Activated CD4-positive, alpha-beta memory T cell treated with anti-CD3 and anti-CD28 coated beads, Interleukin-2, amount 10 ng/mL, durations not matched to agents 7 days and 5 days (primary cell): ENCODE data around the gene GUK1. TPM values are rescaled to one million over a fixed set of nuclear protein-coding genes. Genes with fewer than 3 reads are reported as not detected.

ENCODE experiments used
- CTCF ChIA-PET: fragments of 350-600 bp; sonication (Branson Sonifier 250); formaldehyde crosslinking; loops from one replicate; lab custom pipeline; 2021; ENCODE audit warnings: antibody characterized with exemption, inconsistent platforms; lab: Charles Lee
- POLR2A ChIA-PET: fragments of 350-600 bp; sonication (Branson Sonifier 250); formaldehyde crosslinking; loops from one replicate; lab custom pipeline; 2021; ENCODE audit warnings: antibody characterized with exemption; lab: Charles Lee
- DNase-seq: peaks from one replicate; pipeline ENCODE4 v3.0.0-alpha.2; 2020
- H3K27ac Mint-ChIP-seq: one replicate; pipeline ENCODE4 v1.8.0; 2021; ENCODE audit warnings: mild to moderate bottlenecking, mixed read lengths
- H3K27me3 Mint-ChIP-seq: one replicate; pipeline ENCODE4 v1.8.0; 2021; ENCODE audit warnings: mixed read lengths
- H3K36me3 Mint-ChIP-seq: one replicate; pipeline ENCODE4 v1.8.0; 2021; ENCODE audit warnings: low read depth, mixed read lengths
- H3K4me1 Mint-ChIP-seq: one replicate; pipeline ENCODE4 v1.8.0; 2021; ENCODE audit warnings: mixed read lengths
- H3K4me3 Mint-ChIP-seq: one replicate; pipeline ENCODE4 v1.8.0; 2021; ENCODE audit warnings: mild to moderate bottlenecking, mixed read lengths
- H3K9me3 Mint-ChIP-seq: one replicate; pipeline ENCODE4 v1.8.0; 2021; ENCODE audit warnings: mixed read lengths
- total RNA-seq, 2 experiments: library from RNA; stranded (reverse); gene quantifications; one replicate each; pipeline ENCODE4 v1.2.3, GENCODE V29; 2021

Gene GUK1
- total RNA-seq, 2 experiments from 2014 or later, result 280 to 284 TPM

GRCh38 chr1:228098323-228098931 lies 41.7 kb upstream of the GUK1 start:
- H3K36me3 Mint-ChIP-seq, result peaks cover 56% of the 10 kb centered on the region
- CTCF ChIA-PET, result interaction anchor here (0.9 to 1.5 kb wide), 4 partner anchors 14 to 99 kb away, joined by 3 to 7 read pairs (median 4); partner anchors contain the start of gene IBA57
- H3K9me3 Mint-ChIP-seq, result peaks cover 15% of the 10 kb centered on the region
- POLR2A ChIA-PET, result interaction anchor here (0.8 to 3.0 kb wide), 6 partner anchors 9 to 340 kb away, joined by 3 to 28 read pairs (median 4); partner anchors contain the start of genes ARF1 and MRPL55
- peaks cover 27% of the 10 kb centered on the region for H3K4me1 Mint-ChIP-seq
- H3K27ac Mint-ChIP-seq, result no peak overlapping the region
- no peak for DNase-seq
- H3K27me3 Mint-ChIP-seq, result no peaks in the 10 kb centered on the region
- H3K4me3 Mint-ChIP-seq, result no peak overlapping the region

GRCh38 chr1:228099331-228099732 lies 40.7 kb upstream of the GUK1 start:
- Mint-ChIP-seq H3K4me3 (no peak overlapping the region), H3K27me3 (no peaks in the 10 kb centered on the region), H3K36me3 (peaks cover 51% of the 10 kb centered on the region), H3K9me3 (peaks cover 11% of the 10 kb centered on the region), H3K27ac (no peak overlapping the region), H3K4me1 (peaks cover 36% of the 10 kb centered on the region)
- DNase-seq, result peak; percentile 15
- ChIA-PET POLR2A (interaction anchor here (1.2 to 3.0 kb wide), 6 partner anchors 8 to 341 kb away, joined by 4 to 28 read pairs (median 8); partner anchors contain the start of gene ARF1), CTCF (interaction anchor here (0.9 to 1.5 kb wide), 4 partner anchors 15 to 100 kb away, joined by 3 to 7 read pairs (median 4); partner anchors contain the start of gene IBA57)

- POLR2A ChIA-PET, result interaction anchor here (1.2 to 2.0 kb wide), 5 partner anchors 9 to 18 kb away, joined by 3 to 29 read pairs (median 7); partner anchors contain the start of gene ARF1
Measured at GRCh38 chr1:228100822-228101613, 39.1 kb upstream of the GUK1 start.

GRCh38 chr1:228101614-228101993 lies 38.5 kb upstream of the GUK1 start:
- no peak for DNase-seq
- POLR2A ChIA-PET, result interaction anchor here (1.0 to 2.0 kb wide), 5 partner anchors 9 to 19 kb away, joined by 3 to 29 read pairs (median 4); partner anchors contain the start of gene ARF1
- peaks cover 38% of the 10 kb centered on the region for H3K36me3 Mint-ChIP-seq

More at GRCh38 chr1:228100822-228101613, 39.1 kb upstream of the GUK1 start:
- H3K9me3 Mint-ChIP-seq, result no peaks in the 10 kb centered on the region
- H3K27ac Mint-ChIP-seq, result peak overlapping the region; percentile 81
- peak; percentile 17 for DNase-seq
- peaks cover 31% of the 10 kb centered on the region for H3K4me1 Mint-ChIP-seq
- no peaks in the 10 kb centered on the region for H3K27me3 Mint-ChIP-seq
- CTCF ChIA-PET, result no interaction called here
- H3K4me3 Mint-ChIP-seq, result peak overlapping the region; percentile 85
- peaks cover 38% of the 10 kb centered on the region for H3K36me3 Mint-ChIP-seq

GRCh38 chr1:228101994-228102790 lies 37.9 kb upstream of the GUK1 start:
- H3K4me3 Mint-ChIP-seq, result peak overlapping the region; percentile 85
- ChIA-PET POLR2A (interaction anchor here (1.0 to 1.9 kb wide), 4 partner anchors 10 to 19 kb away, joined by 3 to 29 read pairs (median 4); partner anchors contain the start of gene ARF1), CTCF (interaction anchor here (0.9 kb wide), 1 partner anchor 103 kb away, joined by 5 read pairs; no protein-coding TSS in a partner anchor)
- no peaks in the 10 kb centered on the region for H3K27me3 Mint-ChIP-seq
- H3K4me1 Mint-ChIP-seq, result peaks cover 37% of the 10 kb centered on the region
- DNase-seq, result peak; percentile 63
- H3K9me3 Mint-ChIP-seq, result no peaks in the 10 kb centered on the region
- H3K27ac Mint-ChIP-seq, result peak overlapping the region; percentile 71
- peaks cover 37% of the 10 kb centered on the region for H3K36me3 Mint-ChIP-seq

More at GRCh38 chr1:228101614-228101993, 38.5 kb upstream of the GUK1 start:
- Mint-ChIP-seq H3K27me3 (no peaks in the 10 kb centered on the region), H3K27ac (peak overlapping the region; percentile 81), H3K9me3 (no peaks in the 10 kb centered on the region), H3K4me3 (peak overlapping the region; percentile 85), H3K4me1 (peaks cover 33% of the 10 kb centered on the region)
- CTCF ChIA-PET, result interaction anchor here (0.9 kb wide), 1 partner anchor 102 kb away, joined by 5 read pairs; no protein-coding TSS in a partner anchor

GRCh38 chr1:228102791-228103620 lies 37.1 kb upstream of the GUK1 start, which contains the start of gene C1orf35:
TSS of gene C1orf35 (minus strand) at chr1:228103325. CDS start at chr1:228103227, 98 bp downstream.
- H3K36me3 Mint-ChIP-seq, result peaks cover 29% of the 10 kb centered on the region
- H3K27ac Mint-ChIP-seq, result peak within 1 kb of the TSS; percentile 86
- H3K9me3 Mint-ChIP-seq, result no peaks in the 10 kb centered on the region
- CTCF ChIA-PET, result interaction anchor here (1.3 kb wide), 1 partner anchor 345 kb away, joined by 3 read pairs; no protein-coding TSS in a partner anchor
- H3K27me3 Mint-ChIP-seq, result no peaks in the 10 kb centered on the region
- DNase-seq, result peak; percentile 96
- H3K4me1 Mint-ChIP-seq, result peaks cover 42% of the 10 kb centered on the region
- POLR2A ChIA-PET, result interaction anchor here (1.0 to 1.6 kb wide), 6 partner anchors 11 to 354 kb away, joined by 3 to 13 read pairs (median 4); partner anchors contain the start of genes ARF1, GUK1 and IBA57
- peak within 1 kb of the TSS; percentile 85 for H3K4me3 Mint-ChIP-seq

GRCh38 chr1:228104526-228105269 lies 35.4 kb upstream of the GUK1 start:
- H3K9me3 Mint-ChIP-seq, result no peaks in the 10 kb centered on the region
- H3K27ac Mint-ChIP-seq, result peak overlapping the region; percentile 70
- peaks cover 17% of the 10 kb centered on the region for H3K36me3 Mint-ChIP-seq
- no peak for DNase-seq
- H3K4me3 Mint-ChIP-seq, result peak overlapping the region; percentile 85
- POLR2A ChIA-PET, result interaction anchor here (1.0 to 1.8 kb wide), 5 partner anchors 13 to 62 kb away, joined by 3 to 11 read pairs (median 4); partner anchors contain the start of genes GUK1 and IBA57
- CTCF ChIA-PET, result no interaction called here
- H3K4me1 Mint-ChIP-seq, result peaks cover 56% of the 10 kb centered on the region
- H3K27me3 Mint-ChIP-seq, result no peaks in the 10 kb centered on the region

- H3K4me1 Mint-ChIP-seq, result peaks cover 62% of the 10 kb centered on the region
- no peaks in the 10 kb centered on the region for H3K27me3 Mint-ChIP-seq
- no peak overlapping the region for H3K4me3 Mint-ChIP-seq
- no peak for DNase-seq
- ChIA-PET POLR2A (interaction anchor here (1.0 to 1.8 kb wide), 3 partner anchors 15 to 61 kb away, joined by 3 to 11 read pairs (median 7); partner anchors contain the start of genes ARF1 and IBA57), CTCF (interaction anchor here (1.8 kb wide), 1 partner anchor 60 kb away, joined by 5 read pairs; the partner anchor contains the start of gene IBA57)
- H3K9me3 Mint-ChIP-seq, result no peaks in the 10 kb centered on the region
- H3K27ac Mint-ChIP-seq, result no peak overlapping the region
- H3K36me3 Mint-ChIP-seq, result peaks cover 17% of the 10 kb centered on the region
Measured at GRCh38 chr1:228105270-228105995, 34.6 kb upstream of the GUK1 start.

- no peaks in the 10 kb centered on the region for H3K9me3 Mint-ChIP-seq
- DNase-seq, result no peak
- no peak overlapping the region for H3K27ac Mint-ChIP-seq
- ChIA-PET CTCF (interaction anchor here (0.8 to 1.8 kb wide), 3 partner anchors 25 to 59 kb away, joined by 4 to 5 read pairs (median 5); partner anchors contain the start of gene IBA57), POLR2A (interaction anchor here (0.8 to 1.8 kb wide), 7 partner anchors 15 to 381 kb away, joined by 3 to 11 read pairs (median 4); partner anchors contain the start of genes ARF1, IBA57 and RNF187)
- H3K27me3 Mint-ChIP-seq, result no peaks in the 10 kb centered on the region
- peak overlapping the region; percentile 54 for H3K4me3 Mint-ChIP-seq
- peaks cover 58% of the 10 kb centered on the region for H3K4me1 Mint-ChIP-seq
- peaks cover 17% of the 10 kb centered on the region for H3K36me3 Mint-ChIP-seq
Measured at GRCh38 chr1:228105996-228106799, 33.9 kb upstream of the GUK1 start.
